ENCODE results near the gene EMP1.

Gene EMP1

DNA sequence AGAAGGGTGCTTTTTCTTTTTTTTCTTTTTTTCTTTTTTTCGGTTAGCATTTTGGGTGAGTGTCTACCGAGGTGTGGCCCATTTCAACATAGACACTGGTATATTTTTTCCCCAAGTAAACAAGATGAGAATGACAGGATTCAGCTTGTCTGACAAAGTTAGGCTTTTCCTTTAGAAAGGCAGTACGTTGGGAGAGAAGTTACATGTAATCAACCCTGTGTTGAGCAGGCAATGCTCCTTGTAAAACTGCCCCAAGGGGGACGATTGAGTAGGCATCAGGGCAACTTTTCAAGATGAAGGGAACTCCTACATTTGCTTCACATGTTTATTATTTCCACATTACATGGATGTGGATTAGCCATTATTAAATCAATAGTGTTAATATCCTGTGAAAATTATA is 1.7 kb downstream of the EMP1 start:
- no peak for DNase-seq

DNA sequence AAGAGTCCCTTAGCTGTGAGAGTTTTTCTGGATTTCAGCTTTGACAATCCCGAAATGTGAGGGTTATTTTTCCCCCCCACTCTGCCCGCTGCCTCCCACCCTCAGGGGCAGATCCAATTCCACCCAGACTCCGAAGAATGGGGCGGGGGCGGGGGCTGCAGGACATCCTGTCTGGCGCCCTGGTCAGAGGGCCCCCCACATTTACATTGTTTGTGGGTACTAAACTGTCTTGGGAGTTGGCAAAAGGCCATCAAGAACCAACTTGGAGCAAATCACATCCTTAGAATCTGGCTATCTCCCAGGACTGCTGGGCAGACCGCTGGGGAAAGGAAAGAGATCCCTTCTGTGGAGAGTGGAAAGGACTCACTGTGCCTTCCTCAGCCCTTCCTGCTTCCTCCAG is 2.4 kb downstream of the EMP1 start:
- DNase-seq = peak; percentile 67

- DNase-seq = no peak
These were observed 3.1 kb downstream of the EMP1 start for GRCh38 chr12:13199592-13199991.

DNA sequence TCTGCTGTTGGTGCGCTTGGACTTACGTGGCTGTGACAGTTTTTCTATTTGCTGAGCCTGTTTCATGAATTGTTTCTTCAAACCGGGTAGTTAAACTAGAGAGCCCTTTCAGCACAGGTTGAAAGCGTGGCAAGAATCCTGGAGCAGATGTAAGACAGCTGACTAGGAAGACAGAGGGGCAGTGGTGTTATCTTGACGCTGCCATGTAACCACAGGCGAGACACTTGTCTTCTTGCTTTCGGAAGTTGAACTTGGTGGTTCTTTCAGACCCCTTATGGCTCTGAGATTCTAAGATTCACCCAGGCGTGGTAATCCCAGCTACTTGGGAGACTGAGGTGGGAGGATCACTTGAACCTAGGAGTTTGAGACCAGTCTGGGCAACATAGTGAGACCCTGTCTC is 4.3 kb downstream of the EMP1 start:
- DNase-seq = no peak

DNA sequence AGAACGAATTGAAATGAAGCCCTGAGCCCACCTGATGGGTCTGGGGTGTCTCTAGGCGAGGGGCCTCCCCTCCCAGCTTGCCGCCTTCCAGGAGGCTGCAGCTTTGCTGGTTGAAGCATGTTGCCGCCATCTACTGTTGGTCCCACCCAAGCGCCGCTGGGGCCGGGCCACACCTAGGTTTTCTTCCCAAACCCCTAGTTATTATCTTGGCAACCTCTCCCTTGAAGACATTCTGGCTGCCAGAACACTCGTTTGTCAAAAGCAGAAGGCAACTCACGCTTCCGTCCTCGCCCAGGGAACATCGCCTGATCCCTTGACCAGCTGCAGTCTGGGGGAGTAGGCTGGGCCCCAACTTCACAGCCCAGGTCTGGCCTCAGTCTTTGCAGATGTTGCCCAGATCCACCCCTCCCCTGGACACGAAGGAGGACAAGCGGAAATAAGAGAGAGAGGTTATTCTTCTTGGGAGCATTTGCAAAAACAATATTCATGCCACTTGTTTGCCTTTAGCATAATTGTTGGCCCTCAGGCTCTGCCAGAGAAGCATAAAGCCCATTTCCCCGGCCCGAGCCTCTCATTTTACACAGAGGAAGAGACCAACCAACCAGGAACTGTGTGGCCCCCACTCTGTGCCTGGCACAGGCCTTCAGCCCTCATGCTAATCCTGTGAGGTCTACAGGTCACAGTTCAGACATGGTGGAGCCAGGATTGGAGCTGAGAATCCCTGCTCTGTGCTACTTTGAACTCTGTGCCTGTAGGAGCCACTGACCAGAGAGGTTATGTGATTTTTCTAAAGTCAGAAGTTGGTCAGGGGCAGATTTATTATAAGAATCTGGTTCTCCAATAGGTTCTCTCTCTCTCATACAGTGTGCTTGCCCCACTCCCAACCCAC is 6.8 kb downstream of the EMP1 start:
- DNase-seq = peak; percentile 26

- DNase-seq = no peak
These were observed 7.9 kb downstream of the EMP1 start for GRCh38 chr12:13204428-13204827.

GRCh38 chr12:13205809-13206559 is 9.5 kb downstream of the EMP1 start:
- DNase-seq = peak; percentile 99

- no peak for DNase-seq
These were observed 10.0 kb downstream of the EMP1 start for GRCh38 chr12:13206560-13206897.

GRCh38 chr12:13208533-13209435 is 12.3 kb downstream of the EMP1 start:
- DNase-seq = no peak

DNA sequence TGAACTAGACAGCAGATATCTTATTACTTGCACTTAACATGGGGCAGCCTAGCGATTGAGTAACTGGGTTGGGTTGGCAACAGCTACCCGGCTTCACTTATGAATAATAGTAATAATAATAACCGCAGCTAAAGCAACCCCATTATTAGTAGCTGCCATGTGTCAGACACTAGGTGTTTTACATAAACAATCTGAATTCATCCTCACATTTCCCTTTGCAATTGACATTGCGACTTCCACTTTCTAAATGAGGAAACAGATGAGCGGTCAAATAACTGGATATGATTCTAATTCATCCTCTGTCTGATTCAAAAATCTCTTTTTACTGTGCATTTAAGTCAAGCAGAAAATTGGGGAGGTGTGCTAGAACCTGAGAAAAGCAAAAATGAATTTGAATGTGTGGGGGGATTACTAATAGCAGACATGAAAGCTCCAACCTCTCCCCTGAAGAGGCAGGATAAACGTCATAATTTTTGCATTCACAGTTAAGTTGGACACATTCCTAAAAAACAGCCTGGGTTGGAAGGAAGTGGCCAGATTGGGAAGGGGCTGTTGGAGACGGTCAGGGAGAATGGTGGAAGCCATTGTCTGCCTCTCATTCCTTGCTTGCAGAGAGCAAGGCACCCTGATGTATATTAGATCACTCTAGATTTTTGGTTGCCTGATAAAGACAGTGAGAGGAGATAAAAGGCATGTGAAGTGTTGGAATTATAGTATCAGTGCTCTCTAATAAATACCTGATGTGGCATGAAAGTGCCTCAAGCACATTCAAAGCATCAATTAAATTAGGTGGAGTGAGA is 13.1 kb downstream of the EMP1 start:
- DNase-seq = no peak

DNA sequence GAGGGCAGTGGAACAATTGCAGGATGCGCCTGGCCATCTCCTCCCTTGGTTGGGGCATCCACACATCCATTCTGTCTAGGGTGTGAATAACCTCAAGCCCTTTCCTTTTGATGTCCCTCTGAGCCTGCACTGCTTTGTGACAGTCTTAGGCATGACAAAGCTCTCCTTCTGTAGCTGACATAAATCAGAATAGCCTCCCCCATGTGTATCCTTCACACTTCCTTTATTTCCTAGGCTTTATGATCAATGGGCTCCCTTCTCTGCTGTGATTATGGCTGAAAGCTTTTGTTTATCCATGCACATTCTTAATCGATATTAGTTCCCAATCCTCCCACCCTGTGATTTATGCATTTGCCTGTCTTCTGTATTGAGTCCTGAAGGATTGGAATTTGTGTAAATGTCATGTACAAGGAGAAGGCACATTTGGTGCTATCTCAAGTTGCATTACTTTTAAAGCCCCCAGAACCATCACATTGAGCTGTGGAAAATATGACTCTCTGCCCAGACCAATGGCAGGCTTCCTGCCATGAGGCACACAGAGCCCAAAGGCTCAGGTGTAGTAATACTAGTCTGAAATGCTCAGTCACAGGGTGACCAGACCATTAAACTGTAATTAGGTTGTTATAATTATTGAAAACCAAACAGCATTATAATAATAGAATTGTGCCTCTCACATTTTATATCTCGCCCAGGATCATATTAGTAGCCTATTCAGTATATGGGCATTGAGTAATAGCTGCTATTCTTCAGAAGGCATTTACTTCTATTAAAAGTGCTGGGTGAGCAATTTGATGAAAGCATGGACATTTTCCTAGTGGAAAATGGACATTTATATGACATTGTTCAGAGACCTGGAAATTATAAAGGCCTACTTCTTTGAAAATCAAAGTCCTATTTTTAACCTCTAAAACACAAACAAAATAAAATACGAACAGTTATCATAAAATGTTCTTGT is 14.0 kb downstream of the EMP1 start:
- no peak for DNase-seq

- no peak for DNase-seq
These were observed 14.8 kb downstream of the EMP1 start for GRCh38 chr12:13211191-13211858.

GRCh38 chr12:13211859-13212664 is 15.5 kb downstream of the EMP1 start:
- DNase-seq = peak; percentile 50

DNA sequence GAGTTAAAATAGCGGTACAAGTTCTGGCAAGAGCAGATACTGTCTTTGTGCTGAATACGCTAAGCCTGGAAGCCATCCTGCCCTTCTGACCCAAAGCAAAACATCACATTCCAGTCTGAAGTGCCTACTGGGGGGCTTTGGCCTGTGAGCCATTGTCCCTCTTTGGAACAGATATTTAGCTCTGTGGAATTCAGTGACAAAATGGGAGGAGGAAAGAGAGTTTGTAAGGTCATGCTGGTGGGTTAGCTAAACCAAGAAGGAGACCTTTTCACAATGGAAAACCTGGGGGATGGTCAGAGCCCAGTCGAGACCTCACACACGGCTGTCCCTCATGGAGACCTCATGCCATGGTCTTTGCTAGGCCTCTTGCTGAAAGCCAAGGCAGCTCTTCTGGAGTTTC is 18.5 kb downstream of the EMP1 start:
- DNase-seq = no peak

GRCh38 chr12:13218641-13219040 is 22.1 kb downstream of the EMP1 start:
- no peak for DNase-seq

GRCh38 chr12:13219320-13219719 is 22.8 kb downstream of the EMP1 start:
- no peak for DNase-seq

DNA sequence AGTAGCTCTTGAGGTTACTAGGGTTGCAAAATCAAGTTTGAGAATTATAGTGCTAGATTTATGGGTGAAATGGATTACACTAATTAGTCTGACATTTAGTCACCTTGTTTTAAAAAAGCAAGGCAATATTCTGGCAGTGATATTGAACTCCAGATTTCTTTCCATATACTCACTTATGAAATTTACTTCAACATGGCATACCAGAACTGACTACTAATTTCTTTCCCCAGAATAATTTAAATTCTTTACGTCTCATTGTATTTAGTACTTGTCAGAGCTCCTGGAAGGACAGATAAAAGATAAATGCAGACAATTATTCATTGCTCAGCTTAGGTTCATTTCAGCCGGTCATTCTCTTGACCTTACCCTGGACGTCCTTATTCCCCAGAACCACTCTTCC is 24.3 kb downstream of the EMP1 start:
- DNase-seq = peak; percentile 55

DNA sequence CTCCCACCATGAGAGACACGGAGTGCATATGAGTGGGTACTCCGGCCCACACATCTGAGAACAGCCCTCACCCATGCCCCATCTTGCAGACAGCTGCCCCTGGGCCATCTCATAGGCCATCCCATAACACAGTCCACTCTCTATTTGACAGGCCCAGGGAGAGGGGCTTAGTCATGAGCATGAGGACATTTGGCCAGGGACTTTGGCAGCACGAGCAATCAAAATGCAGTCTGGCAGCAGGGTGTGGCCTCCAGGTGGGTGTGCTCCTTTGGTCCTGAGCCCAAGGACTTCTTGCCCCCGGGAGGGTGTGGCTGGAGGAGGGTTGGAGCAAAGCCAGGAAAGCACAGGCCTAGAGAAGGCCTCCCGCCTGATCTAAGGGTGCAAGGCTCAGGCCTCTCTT is 25.6 kb downstream of the EMP1 start:
- DNase-seq = peak; percentile 64

DNA sequence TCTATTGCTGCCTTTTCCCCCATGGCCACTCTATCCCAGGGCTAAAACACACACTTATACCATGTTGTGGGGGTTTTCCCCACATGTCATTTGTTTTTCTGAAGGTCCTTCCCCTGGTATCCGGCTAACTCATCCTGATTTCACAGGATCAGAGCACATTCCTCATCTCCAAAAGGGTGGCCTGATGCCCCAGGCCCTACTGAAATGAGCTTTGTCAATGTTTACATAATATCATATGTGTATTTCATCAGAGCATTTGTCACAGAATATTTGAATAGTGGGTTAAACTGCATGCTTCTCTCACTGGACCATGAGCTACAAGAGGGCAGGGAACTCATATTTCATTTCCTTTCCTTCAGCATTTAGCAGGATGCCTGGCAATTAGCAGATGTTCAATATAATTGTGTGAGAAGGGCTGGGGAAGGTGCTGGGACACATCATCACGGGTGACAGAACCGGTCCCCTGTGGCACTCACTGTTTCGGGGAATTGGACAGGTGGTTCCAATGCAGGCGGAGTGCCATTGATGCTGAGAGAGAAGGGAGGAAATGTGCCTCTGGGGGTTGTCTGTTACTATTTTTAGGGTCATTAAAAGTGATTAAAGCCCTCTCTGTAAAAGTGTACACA is 26.8 kb downstream of the EMP1 start:
- DNase-seq = peak; percentile 76
